Panc1 (cell line): ENCODE results near the gene EMC6. TPM values are rescaled to one million over a fixed set of nuclear protein-coding genes. Genes with fewer than 3 reads are reported as not detected.

Experiments
- ATAC-seq: fragments of 200-7000 bp; cut with Tn5 transposase; 2 replicates; pipeline ENCODE4 v1.9.1; 2020; ENCODE audit warnings: mild to moderate bottlenecking, moderate library complexity
- BruUV-seq: library from RNA; stranded (reverse); fragments of 400-500 nt; replicated peaks from 2 replicates; lab custom pipeline; 2021; lab: Mats Ljungman, UMichigan
- CTCF ChIA-PET: fragments of 300-600 bp; sonication (Branson Sonifier 250); formaldehyde crosslinking; loops from one replicate; lab custom pipeline; 2022; ENCODE audit warnings: antibody characterized with exemption; lab: Charles Lee
- POLR2A ChIA-PET: fragments of 300-600 bp; sonication (Branson Sonifier 250); formaldehyde crosslinking; loops from one replicate; lab custom pipeline; 2022; ENCODE audit warnings: antibody characterized with exemption; lab: Charles Lee
- DNase-seq: peaks from one replicate; pipeline ENCODE4 v3.0.0-alpha.2; 2010; ENCODE audit warnings: low read depth, low spot score
- H3K27ac ChIP-seq: 2 replicates; pipeline ENCODE4 v1.5.1; 2011; ENCODE audit warnings: mild to moderate bottlenecking, low read length, inconsistent platforms
- H3K27me3 ChIP-seq: fragments of 200-500 bp; sonication (Bioruptor generic); 2 replicates; pipeline ENCODE4 v1.6.0; 2014; ENCODE audit warnings: low read length, inconsistent platforms; ENCODE audit not compliant: control insufficient read depth, insufficient read depth
- H3K36me3 ChIP-seq: fragments of 200-500 bp; sonication (Bioruptor generic); 2 replicates; pipeline ENCODE4 v1.5.1; 2014; ENCODE audit warnings: inconsistent platforms, mild to moderate bottlenecking, low read length, moderate library complexity; ENCODE audit not compliant: control insufficient read depth, insufficient read depth
- H3K4me1 ChIP-seq: 2 replicates; pipeline ENCODE4 v1.5.1; 2011; ENCODE audit warnings: inconsistent platforms, mild to moderate bottlenecking, low read length, moderate library complexity; ENCODE audit not compliant: control insufficient read depth, insufficient read depth
- H3K4me3 ChIP-seq, 2 experiments: 2 replicates each; pipeline ENCODE4 v1.5.1; 2011 to 2012; ENCODE audit warnings: low read depth in 2 of 2, low read length in 2 of 2, mild to moderate bottlenecking in 2 of 2, inconsistent platforms in 1 of 2, moderate library complexity in 1 of 2
- H3K9me3 ChIP-seq: fragments of 200-500 bp; sonication (Bioruptor generic); 2 replicates; pipeline ENCODE4 v1.5.1; 2014; ENCODE audit warnings: low read depth, mild to moderate bottlenecking, inconsistent platforms, low read length, moderate library complexity; ENCODE audit not compliant: control insufficient read depth, insufficient read depth
- CTCF ChIP-seq: fragments of 450-650 bp; IDR thresholded peaks from 2 replicates; pipeline ENCODE4 v1.5.1; 2017; ENCODE audit warnings: mild to moderate bottlenecking
- POLR2AphosphoS5 ChIP-seq: IDR thresholded peaks from 2 replicates; pipeline ENCODE4 v1.6.1; 2012; ENCODE audit warnings: mild to moderate bottlenecking, low read depth, low read length, moderate library complexity
- REST ChIP-seq, 2 experiments: IDR thresholded peaks; 2 replicates each; pipeline ENCODE4 v1.6.1; 2011 to 2012; ENCODE audit warnings: low read depth in 2 of 2, control low read depth in 1 of 2, low read length in 1 of 2, mild to moderate bottlenecking in 1 of 2, moderate library complexity in 1 of 2; ENCODE audit not compliant: insufficient read depth in 1 of 2
- SIN3A ChIP-seq: IDR thresholded peaks from 2 replicates; pipeline ENCODE4 v1.6.1; 2012; ENCODE audit warnings: low read depth, mild to moderate bottlenecking, low read length, moderate library complexity, borderline replicate concordance; ENCODE audit not compliant: insufficient read depth
- TCF7L2 ChIP-seq: IDR thresholded peaks from 2 replicates; pipeline ENCODE4 v1.6.1; 2011; ENCODE audit warnings: mild to moderate bottlenecking, low read depth, low read length, inconsistent platforms
- in situ Hi-C: cut with HindIII; loops from 2 replicates; pipeline ENCODE4 v1.10.0; 2016; ENCODE audit warnings: low sequenced_read_pairs, low pct_unique_long_range_greater_than_20kb
- intact Hi-C: fragments of 100-400 bp; cut with micrococcal nuclease; formaldehyde crosslinking; loops from one replicate; pipeline ENCODE4 v1.10.0; 2022; ENCODE audit not compliant: unreplicated experiment
- total RNA-seq: library from RNA; stranded (reverse); gene quantifications from one replicate; pipeline ENCODE4 v1.2.1, GENCODE V29; 2021; ENCODE audit not compliant: unreplicated experiment

EMC6 gene
- total RNA-seq, 1 experiment from 2014 or later: 65.9 TPM

- H3K4me3 ChIP-seq: no peak overlapping the region
- ChIA-PET CTCF (no interaction called here), POLR2A (interaction anchor here (1.0 kb wide), 1 partner anchor 21 kb away, joined by 3 read pairs; the partner anchor contains the start of genes CTNS and SHPK)
- intact Hi-C loops: no loop called here
- no peak for DNase-seq
- TF ChIP-seq TCF7L2: no peak
- no peak for TF ChIP-seq SIN3A
- no peak for TF ChIP-seq REST (IDR thresholded peaks at IDR 0.05; ENCODE audit: insufficient read depth in 1 of 2, low read depth in 2 of 2, low read length in 1 of 2)
- no peak for TF ChIP-seq POLR2AphosphoS5
- TF ChIP-seq CTCF: no peak
- no peak for ATAC-seq
- no peak overlapping the region for H3K27ac ChIP-seq
- H3K9me3 ChIP-seq: no peaks in the 10 kb centered on the region
- no peaks in the 10 kb centered on the region for H3K36me3 ChIP-seq
- no TSS peak for BruUV-seq
- no peaks in the 10 kb centered on the region for H3K27me3 ChIP-seq
- peaks cover 18% of the 10 kb centered on the region for H3K4me1 ChIP-seq
- in situ Hi-C loops: no loop called here
Measured at GRCh38 chr17:3657588-3657869, 11.1 kb upstream of the EMC6 start.

GRCh38 chr17:3657874-3658783, 10.5 kb upstream of the EMC6 start:
- intact Hi-C loops (no loop called here), in situ Hi-C loops (no loop called here)
- CTCF ChIA-PET: interaction anchor here (0.6 kb wide), 1 partner anchor 806 kb away, joined by 3 read pairs; no protein-coding TSS in a partner anchor
- no TSS peak for BruUV-seq
- no peak for TF ChIP-seq POLR2AphosphoS5
- TF ChIP-seq REST (IDR thresholded peaks at IDR 0.05; ENCODE audit: insufficient read depth in 1 of 2, low read depth in 2 of 2, low read length in 1 of 2): no peak
- no peak for TF ChIP-seq TCF7L2
- TF ChIP-seq CTCF: no peak
- TF ChIP-seq SIN3A: no peak
- Histone ChIP-seq H3K4me1 (peaks cover 18% of the 10 kb centered on the region), H3K27me3 (no peaks in the 10 kb centered on the region), H3K36me3 (no peaks in the 10 kb centered on the region), H3K9me3 (no peaks in the 10 kb centered on the region), H3K4me3 (no peak overlapping the region), H3K27ac (no peak overlapping the region)
- ATAC-seq: no peak
- POLR2A ChIA-PET: interaction anchor here (1.0 kb wide), 1 partner anchor 22 kb away, joined by 3 read pairs; the partner anchor contains the start of genes CTNS and SHPK
- DNase-seq: no peak
